Brain pericyte (primary cell): Measurements from ENCODE around the gene CDK11B.
"Not testable (repeated sequence)": the region's sequence is repeated elsewhere in the genome, so short reads cannot be mapped to it uniquely, and the experiment has no call there.

Experiments used
- DNase-seq: peaks from one replicate; pipeline ENCODE4 v3.0.0-alpha.2; 2012; ENCODE audit warnings: low read depth, low spot score

The CDK11B gene

GRCh38 chr1:1599935-1600860 lies 58.6 kb downstream of the CDK11B start, which contains the start of gene FNDC10:
TSS of gene FNDC10 (minus strand) at chr1:1600135. CDS start at chr1:1600015, 120 bp downstream.
- DNase-seq = no peak

GRCh38 chr1:1599030-1599934 lies 59.5 kb downstream of the CDK11B start:
- DNase-seq = no peak

- no peak for DNase-seq
Measured at GRCh38 chr1:1598720-1599029, 60.1 kb downstream of the CDK11B start.

- no peak for DNase-seq
Measured at GRCh38 chr1:1598051-1598719, 60.6 kb downstream of the CDK11B start.

GRCh38 chr1:1597275-1597930 lies 61.4 kb downstream of the CDK11B start:
- DNase-seq = no peak

- no peak for DNase-seq
Measured at GRCh38 chr1:1596493-1597274, 62.1 kb downstream of the CDK11B start.

GRCh38 chr1:1595341-1595740 lies 63.5 kb downstream of the CDK11B start:
- not testable (repeated sequence) for DNase-seq

- no peak for DNase-seq
Measured at GRCh38 chr1:1594602-1595260, 64.1 kb downstream of the CDK11B start.

- DNase-seq = no peak
Measured at GRCh38 chr1:1593834-1594601, 64.8 kb downstream of the CDK11B start.

GRCh38 chr1:1591452-1591851 lies 67.4 kb downstream of the CDK11B start:
- DNase-seq = no peak
